Measurements from ENCODE around the gene GPC6. TPM values are rescaled to one million over a fixed set of nuclear protein-coding genes. Genes with fewer than 3 reads are reported as not detected.
"Not testable (repeated sequence)": the region's sequence is repeated elsewhere in the genome, so short reads cannot be mapped to it uniquely, and the experiment has no call there.

The GPC6 gene
- total RNA-seq, 1 donor from 2014 or later = 15.6 TPM

GRCh38 chr13:94324767-94325540, 1098.3 kb downstream of the GPC6 start:
- peak; percentile 64 for ATAC-seq
- DNase-seq (ENCODE audit: low spot score) = no peak

DNA sequence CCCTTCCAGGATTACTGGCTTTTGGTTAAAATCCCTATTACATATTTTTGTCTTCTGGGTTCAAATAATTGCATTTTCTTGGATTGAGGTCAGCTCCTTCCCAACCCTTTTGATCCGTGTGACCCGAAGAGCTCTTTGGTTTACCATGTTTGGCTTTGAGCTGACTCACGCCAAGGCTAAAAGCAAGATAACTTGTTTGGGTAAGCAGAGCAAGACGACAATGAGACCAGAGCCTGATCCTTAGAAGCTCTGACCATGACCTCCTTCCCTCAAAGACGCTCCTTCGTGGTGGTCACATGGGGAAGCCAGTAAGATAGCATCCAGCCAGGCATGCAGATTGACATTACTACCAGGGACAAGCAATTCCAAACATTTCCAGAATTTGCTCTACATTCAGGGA, 1099.0 kb downstream of the GPC6 start:
- DNase-seq (ENCODE audit: low spot score) (no peak), ATAC-seq (no peak)

DNA sequence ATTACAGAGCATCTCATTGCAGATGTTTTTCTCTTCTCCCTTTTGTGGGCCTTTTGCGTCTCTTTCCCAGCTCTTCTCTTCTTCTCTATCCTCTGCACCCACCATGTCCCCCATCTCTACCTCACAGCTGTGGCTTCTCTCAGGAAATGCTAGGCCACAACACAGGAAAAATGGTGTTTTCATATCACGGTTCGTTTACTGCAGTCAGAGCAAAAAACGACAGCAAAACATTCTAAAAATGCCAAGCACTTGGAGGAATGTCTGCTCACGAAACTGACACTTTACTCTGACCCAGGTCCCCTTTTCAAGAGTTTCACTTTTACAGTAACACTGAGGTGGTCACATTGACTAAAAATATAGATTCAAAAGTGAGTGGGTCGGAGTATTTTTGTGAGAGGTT, 1100.7 kb downstream of the GPC6 start:
- no peak for DNase-seq (ENCODE audit: low spot score)
- ATAC-seq = no peak

- DNase-seq (ENCODE audit: low spot score) = no peak
- ATAC-seq = no peak
These were observed 1101.9 kb downstream of the GPC6 start for GRCh38 chr13:94328381-94329041.

- no peak for DNase-seq (ENCODE audit: low spot score)
- ATAC-seq = peak; percentile 65
These were observed 1102.7 kb downstream of the GPC6 start for GRCh38 chr13:94329277-94329676.

- DNase-seq (ENCODE audit: low spot score) (peak; percentile 80), ATAC-seq (peak; percentile 79)
These were observed 1103.3 kb downstream of the GPC6 start for GRCh38 chr13:94329754-94330551.

DNA sequence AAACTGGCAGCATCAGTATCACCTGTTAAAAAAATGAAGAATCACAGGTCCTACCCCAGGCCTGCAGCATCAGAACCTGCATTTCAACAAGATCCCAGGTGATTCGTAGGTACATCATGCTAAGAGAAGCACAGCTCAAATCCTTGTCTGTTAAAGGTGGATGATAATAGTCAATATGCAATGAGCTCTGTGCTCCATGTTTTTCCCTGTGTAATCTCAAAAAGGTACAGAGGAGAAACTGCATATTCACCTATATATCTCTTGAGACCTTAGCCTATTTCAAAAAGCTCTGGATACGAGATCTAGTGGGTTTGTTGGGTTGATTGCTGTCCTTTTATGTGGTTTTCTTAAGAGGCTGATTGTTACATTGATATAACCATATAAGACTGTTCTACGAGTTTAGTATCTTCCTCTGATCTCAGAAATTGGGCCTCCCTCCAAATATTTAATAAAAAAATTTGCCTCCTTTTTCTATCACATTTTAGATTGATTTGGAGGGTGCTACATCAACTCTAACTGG, 1104.0 kb downstream of the GPC6 start:
- DNase-seq (ENCODE audit: low spot score) (no peak), ATAC-seq (no peak)

DNA sequence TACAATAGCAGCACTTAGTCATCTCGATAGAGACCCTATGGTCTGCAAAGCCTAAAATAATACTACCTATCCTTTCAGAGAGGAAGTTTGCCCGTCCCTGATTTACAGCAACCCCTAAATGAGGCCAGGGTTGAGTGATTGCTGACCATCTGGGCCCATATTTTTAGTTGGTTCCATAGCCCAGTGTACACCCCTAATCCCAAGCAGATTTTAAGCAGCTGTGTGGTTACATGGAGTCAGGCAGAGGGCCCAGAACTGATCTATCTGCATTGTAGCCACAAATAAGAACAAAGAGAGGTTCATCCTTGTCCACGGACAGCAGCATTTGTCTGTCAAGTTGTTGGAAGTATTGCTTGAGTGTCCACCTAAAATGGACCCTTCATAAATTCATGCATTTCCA, 1104.7 kb downstream of the GPC6 start:
- no peak for DNase-seq (ENCODE audit: low spot score)
- no peak for ATAC-seq

DNA sequence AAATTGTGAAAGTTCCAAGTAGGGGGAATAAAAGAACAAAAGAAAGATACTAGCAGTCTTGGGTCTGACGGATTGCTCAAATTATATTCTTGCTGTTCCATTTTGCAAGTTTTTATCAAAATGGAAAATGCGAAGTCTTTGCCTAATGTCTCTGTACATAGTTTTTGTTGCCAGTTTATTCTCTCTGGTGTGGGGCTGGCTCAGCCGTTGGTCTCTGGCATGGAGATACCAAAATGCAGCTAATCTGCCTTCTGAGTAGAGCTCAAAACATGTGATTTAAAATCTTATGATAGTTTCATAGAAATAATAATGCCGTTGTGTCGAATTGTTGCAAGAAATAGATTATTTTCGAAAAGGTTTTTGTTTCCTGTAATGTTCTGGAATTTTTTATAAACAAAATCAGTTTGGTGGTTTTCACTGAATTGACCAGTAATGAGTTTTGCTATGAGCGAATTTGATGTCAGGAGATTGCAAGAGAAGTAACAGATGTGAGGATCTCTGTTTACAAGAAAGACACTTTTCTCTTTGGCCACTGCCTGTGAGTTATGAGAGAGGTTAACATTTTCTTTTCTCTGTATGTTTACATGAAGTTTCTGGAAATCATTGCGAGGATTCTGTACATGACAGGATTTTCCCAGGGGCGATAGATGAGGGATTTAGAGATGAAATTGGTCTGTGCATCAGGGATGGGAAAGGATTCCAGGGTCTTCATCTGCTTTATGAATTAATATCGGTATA, 1105.9 kb downstream of the GPC6 start:
- no peak for ATAC-seq
- no peak for DNase-seq (ENCODE audit: low spot score)

- DNase-seq (ENCODE audit: low spot score) (no peak), ATAC-seq (no peak)
These were observed 1106.7 kb downstream of the GPC6 start for GRCh38 chr13:94333131-94333820.

DNA sequence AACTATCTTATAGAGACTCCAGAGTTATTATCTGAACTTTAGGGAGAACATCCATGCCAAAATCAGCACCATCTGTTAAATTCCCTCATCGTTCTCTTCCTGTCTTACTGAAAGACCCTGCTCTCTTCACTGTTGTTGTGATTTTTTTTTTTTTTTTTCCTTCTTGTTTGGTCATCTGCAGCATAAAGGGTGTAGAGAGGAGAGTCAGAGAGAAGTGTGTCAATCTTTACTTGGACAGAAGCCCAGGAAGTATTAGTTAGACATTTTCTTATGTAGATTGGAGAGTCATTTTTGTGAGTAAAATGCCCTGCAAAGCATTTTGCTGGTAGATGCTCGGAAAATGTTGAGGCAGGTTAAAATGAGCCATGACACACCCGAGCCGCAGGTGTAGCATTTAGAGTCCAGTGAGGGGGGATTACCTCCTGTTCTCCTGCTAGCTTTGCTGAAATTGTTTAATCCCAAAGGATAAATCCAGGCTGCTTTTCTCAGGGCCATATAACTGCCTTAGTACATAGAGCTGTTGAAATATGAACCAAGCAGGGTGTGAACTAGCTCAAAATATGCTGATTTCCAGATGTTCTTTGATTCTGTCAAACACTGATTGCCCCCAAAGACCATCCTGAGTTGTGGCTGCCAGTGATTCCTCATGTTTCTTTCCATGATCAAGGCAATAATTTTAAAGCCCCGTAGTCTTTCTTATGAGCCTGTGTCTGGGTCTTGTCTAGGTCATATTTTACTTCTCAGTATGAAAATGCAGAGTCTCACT, 1109.3 kb downstream of the GPC6 start:
- ATAC-seq (peak; percentile 48), DNase-seq (ENCODE audit: low spot score) (no peak)

DNA sequence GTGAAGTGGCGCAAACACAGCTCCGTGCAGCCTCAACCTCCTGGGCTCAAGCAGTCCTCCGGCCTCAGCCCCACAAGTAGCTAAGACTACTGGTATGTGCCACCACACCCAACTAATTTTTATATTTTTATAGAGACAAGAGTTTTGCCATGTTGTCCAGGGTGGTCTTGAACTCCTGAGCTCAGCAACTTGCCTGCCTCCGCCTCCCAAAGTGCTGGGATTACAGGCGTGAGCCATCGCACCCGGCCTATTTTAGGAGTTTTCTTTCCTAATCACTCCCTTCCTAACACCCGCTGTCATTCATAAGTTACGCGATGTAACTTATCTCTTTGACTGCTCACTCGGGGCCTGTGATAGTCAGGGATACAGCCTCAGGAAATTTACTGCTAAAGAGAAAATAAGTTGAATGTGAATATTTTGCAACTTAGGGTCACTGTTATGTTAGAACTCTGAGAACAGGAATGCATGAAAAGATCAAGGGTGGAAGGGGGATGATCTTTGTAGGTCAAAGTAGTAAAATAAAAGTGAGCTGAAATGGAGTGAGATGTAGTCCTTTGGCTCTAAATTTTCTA, 1112.6 kb downstream of the GPC6 start:
- DNase-seq (ENCODE audit: low spot score) (no peak), ATAC-seq (peak; percentile 39)

DNA sequence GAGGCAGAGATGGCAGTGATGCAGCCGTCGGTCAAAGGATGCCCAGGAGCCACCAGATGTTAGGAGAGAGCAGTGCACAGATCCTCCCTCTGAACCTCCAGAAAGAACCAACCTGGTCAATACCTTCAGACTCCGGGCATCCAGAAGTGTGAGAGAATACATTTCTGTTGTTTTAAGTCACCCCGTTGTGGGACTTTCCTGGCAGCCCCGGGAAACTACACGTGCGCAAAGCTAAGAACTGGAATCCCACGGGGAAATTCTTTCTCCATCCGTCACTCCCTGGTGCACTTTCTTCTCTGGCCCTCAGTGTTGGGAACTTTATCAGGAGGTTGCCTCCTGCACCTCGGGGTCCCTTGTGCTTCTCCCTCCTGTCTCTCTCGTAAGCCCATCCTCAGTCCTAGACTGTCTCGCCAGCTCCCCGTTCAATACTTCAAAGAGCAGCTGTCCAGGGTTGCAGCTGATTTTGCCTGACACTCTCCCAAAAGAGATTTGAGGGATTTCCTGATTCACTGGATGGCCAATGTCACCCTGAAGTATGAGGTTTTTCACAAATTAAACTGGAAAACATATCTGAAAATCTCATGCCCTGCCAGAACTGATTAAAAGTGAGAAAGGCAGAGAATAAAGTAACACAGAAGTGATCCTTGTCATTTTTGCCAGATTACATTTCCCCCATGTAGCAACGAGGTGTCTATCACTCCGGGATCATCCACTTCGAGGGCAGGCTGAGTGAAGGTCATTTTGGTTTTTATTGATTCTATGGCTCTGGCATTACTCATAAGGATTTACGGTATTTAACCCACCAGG, 1116.0 kb downstream of the GPC6 start:
- ATAC-seq (peak; percentile 55), DNase-seq (ENCODE audit: low spot score) (no peak)

- DNase-seq (ENCODE audit: low spot score) (no peak), ATAC-seq (peak; percentile 28)
These were observed 1116.6 kb downstream of the GPC6 start for GRCh38 chr13:94343243-94343585.

GRCh38 chr13:94343687-94344086, 1117.1 kb downstream of the GPC6 start:
- not testable (repeated sequence) for ATAC-seq; DNase-seq (ENCODE audit: low spot score)

GRCh38 chr13:94344126-94344818, 1117.7 kb downstream of the GPC6 start:
- no peak for DNase-seq (ENCODE audit: low spot score)
- ATAC-seq = peak; percentile 66

GRCh38 chr13:94345374-94346195, 1119.0 kb downstream of the GPC6 start:
- ATAC-seq (peak; percentile 79), DNase-seq (ENCODE audit: low spot score) (no peak)
